ENCODE measurements around the gene CHMP6.

The CHMP6 gene

GRCh38 chr17:81032641-81033480, 41.2 kb downstream of the CHMP6 start:
- TF ChIP-seq, protein P1, sequence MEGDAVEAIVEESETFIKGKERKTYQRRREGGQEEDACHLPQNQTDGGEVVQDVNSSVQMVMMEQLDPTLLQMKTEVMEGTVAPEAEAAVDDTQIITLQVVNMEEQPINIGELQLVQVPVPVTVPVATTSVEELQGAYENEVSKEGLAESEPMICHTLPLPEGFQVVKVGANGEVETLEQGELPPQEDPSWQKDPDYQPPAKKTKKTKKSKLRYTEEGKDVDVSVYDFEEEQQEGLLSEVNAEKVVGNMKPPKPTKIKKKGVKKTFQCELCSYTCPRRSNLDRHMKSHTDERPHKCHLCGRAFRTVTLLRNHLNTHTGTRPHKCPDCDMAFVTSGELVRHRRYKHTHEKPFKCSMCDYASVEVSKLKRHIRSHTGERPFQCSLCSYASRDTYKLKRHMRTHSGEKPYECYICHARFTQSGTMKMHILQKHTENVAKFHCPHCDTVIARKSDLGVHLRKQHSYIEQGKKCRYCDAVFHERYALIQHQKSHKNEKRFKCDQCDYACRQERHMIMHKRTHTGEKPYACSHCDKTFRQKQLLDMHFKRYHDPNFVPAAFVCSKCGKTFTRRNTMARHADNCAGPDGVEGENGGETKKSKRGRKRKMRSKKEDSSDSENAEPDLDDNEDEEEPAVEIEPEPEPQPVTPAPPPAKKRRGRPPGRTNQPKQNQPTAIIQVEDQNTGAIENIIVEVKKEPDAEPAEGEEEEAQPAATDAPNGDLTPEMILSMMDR (IDR thresholded peaks at IDR 0.05; ENCODE audit: control insufficient read depth, extremely low read depth, insufficient read depth) = no peak
- H3K4me3 ChIP-seq (ENCODE audit: low read depth, low read length) = peak overlapping the region; percentile 90
- no peak for DNase-seq (ENCODE audit: low read depth)

DNA sequence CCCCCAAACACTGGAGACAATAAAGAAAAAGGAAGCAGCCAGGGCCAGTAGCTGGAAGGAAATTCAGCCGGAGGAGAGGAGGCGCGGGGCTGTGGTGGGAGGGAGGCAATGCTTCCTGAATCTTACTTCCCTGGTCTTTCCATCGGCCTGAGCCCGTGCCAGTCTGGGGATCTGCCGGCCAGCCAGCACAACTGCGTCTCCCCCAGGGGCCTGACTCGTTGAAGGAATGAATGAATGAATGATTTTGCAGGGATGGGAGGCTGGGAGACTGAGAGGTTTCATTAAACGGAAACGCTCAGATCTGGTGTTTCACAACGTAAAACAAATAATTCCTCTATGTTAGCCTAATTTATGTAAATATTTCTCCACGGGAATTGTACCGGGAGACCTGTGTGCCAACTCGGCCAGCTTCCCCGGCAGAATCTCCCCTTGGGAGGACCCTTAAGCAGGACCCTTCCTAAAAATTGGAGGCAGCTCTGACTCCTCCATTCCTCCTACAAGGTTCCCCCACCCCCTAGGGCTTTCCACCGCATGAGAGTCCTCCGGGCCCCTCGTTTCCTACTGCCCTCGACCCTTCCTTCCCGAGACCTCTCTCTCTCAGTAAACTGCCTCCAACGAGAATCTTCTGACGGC, 42.0 kb downstream of the CHMP6 start:
- no peak for DNase-seq (ENCODE audit: low read depth)
- TF ChIP-seq, protein P1 (IDR thresholded peaks at IDR 0.05; ENCODE audit: control insufficient read depth, extremely low read depth, insufficient read depth) = no peak

DNA sequence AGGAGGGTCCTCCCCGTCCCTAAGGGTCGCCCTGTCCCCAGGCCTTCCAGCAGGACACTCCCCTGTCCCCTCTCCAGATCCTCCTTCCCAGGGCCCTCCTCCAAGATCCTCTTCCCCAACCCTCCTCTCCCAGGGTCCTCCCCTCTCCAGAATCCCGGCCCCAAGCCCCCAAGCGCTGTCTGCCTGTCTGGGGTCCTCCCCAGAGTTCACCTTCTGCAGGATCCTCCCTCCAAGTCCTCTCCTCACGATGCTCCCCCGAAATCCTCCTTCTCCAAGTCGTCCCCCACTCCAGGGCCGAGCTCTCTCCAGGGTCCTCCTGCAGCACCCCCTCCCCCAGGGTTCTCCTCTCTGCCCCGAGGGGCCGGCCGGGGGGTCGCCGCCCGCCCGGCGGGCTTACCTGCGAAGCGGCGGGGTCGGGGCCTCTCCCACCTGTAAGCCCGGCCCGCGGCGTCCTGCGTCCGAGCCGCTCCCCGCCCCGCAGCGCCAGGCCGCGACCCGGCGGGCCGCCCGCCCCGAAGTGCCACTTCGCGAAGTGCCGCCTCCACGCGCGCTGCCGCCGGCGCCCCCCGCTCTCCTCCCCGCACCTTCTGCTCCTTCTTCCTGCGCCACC, 42.6 kb downstream of the CHMP6 start:
- TF ChIP-seq, protein P1 (IDR thresholded peaks at IDR 0.05; ENCODE audit: control insufficient read depth, extremely low read depth, insufficient read depth) = no peak
- peak overlapping the region; percentile 90 for H3K4me3 ChIP-seq (ENCODE audit: low read depth, low read length)
- DNase-seq (ENCODE audit: low read depth) = no peak

More for the DNA sequence above, 42.0 kb downstream of the CHMP6 start:
- peak overlapping the region; percentile 90 for H3K4me3 ChIP-seq (ENCODE audit: low read depth, low read length)

- peak; percentile 65 for DNase-seq (ENCODE audit: low read depth)
- TF ChIP-seq, protein P1 (IDR thresholded peaks at IDR 0.05; ENCODE audit: control insufficient read depth, extremely low read depth, insufficient read depth) = no peak
- peak within 1 kb of the TSS; percentile 90 for H3K4me3 ChIP-seq (ENCODE audit: low read depth, low read length)
These were observed 43.3 kb downstream of the CHMP6 start, which contains the start of gene BAIAP2 for GRCh38 chr17:81034779-81035520. BAIAP2 (plus strand) TSS chr17:81035151; CDS start chr17:81035255, 104 bp downstream.

- no peak for DNase-seq (ENCODE audit: low read depth)
- TF ChIP-seq, protein P1 (IDR thresholded peaks at IDR 0.05; ENCODE audit: control insufficient read depth, extremely low read depth, insufficient read depth) = no peak
- peak overlapping the region; percentile 65 for H3K4me3 ChIP-seq (ENCODE audit: low read depth, low read length)
These were observed 44.0 kb downstream of the CHMP6 start for GRCh38 chr17:81035521-81036196.
